ENCODE data around the gene ZBTB47. TPM values are rescaled to one million over a fixed set of nuclear protein-coding genes. Genes with fewer than 3 reads are reported as not detected.

Gene ZBTB47
- polyA plus RNA-seq, 1 donor from 2014 or later = 4.8 TPM

- H3F3A ChIP-seq (ENCODE audit: insufficient read depth, low read length, poor library complexity, severe bottlenecking) = no peaks in the 10 kb centered on the region
- H3K9ac ChIP-seq (ENCODE audit: low read length) = no peak overlapping the region
- no peaks in the 10 kb centered on the region for H4K20me1 ChIP-seq (ENCODE audit: insufficient read depth)
- no peak overlapping the region for H3K27ac ChIP-seq (ENCODE audit: low read length)
- no peaks in the 10 kb centered on the region for H3K9me2 ChIP-seq (ENCODE audit: insufficient read depth, low read length)
- TF ChIP-seq EP300 (conservative IDR thresholded peaks at IDR 0.05; ENCODE audit: poor library complexity, severe bottlenecking) = no peak
- TF ChIP-seq, protein P1, sequence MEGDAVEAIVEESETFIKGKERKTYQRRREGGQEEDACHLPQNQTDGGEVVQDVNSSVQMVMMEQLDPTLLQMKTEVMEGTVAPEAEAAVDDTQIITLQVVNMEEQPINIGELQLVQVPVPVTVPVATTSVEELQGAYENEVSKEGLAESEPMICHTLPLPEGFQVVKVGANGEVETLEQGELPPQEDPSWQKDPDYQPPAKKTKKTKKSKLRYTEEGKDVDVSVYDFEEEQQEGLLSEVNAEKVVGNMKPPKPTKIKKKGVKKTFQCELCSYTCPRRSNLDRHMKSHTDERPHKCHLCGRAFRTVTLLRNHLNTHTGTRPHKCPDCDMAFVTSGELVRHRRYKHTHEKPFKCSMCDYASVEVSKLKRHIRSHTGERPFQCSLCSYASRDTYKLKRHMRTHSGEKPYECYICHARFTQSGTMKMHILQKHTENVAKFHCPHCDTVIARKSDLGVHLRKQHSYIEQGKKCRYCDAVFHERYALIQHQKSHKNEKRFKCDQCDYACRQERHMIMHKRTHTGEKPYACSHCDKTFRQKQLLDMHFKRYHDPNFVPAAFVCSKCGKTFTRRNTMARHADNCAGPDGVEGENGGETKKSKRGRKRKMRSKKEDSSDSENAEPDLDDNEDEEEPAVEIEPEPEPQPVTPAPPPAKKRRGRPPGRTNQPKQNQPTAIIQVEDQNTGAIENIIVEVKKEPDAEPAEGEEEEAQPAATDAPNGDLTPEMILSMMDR (IDR thresholded peaks at IDR 0.05; ENCODE audit: poor library complexity, severe bottlenecking) = no peak
- no peak for TF ChIP-seq TAF1 (IDR thresholded peaks at IDR 0.05; ENCODE audit: low read depth)
- TF ChIP-seq MXI1 (conservative IDR thresholded peaks at IDR 0.05; ENCODE audit: poor library complexity, severe bottlenecking) = no peak
- no peak for TF ChIP-seq SMC3 (conservative IDR thresholded peaks at IDR 0.05; ENCODE audit: poor library complexity)
- no peak for TF ChIP-seq RAD21 (conservative IDR thresholded peaks at IDR 0.05)
- TF ChIP-seq POLR2AphosphoS5 (IDR thresholded peaks at IDR 0.05) = no peak
- TF ChIP-seq REST (IDR thresholded peaks at IDR 0.05; ENCODE audit: borderline replicate concordance) = no peak
- TF ChIP-seq EZH2 (IDR thresholded peaks at IDR 0.05; ENCODE audit: borderline replicate concordance, insufficient read depth, low read length, poor library complexity, severe bottlenecking) = no peak
- H3K79me2 ChIP-seq (replicated peaks; ENCODE audit: insufficient read depth, low read length) = no peaks in the 10 kb centered on the region
- no peak overlapping the region for H2AFZ ChIP-seq (ENCODE audit: low read depth, low read length)
- no peaks in the 10 kb centered on the region for H3K27me3 ChIP-seq (ENCODE audit: insufficient read depth, low read depth, low read length)
- no peak overlapping the region for H3K4me3 ChIP-seq (ENCODE audit: low read length)
- H3K4me2 ChIP-seq (ENCODE audit: low read length) = no peak overlapping the region
- H3K9me3 ChIP-seq (ENCODE audit: low read length) = no peaks in the 10 kb centered on the region
- no peaks in the 10 kb centered on the region for H3K36me3 ChIP-seq (ENCODE audit: insufficient read depth, low read length)
These were observed 58.2 kb downstream of the ZBTB47 start for GRCh38 chr3:42711491-42712343.

DNA sequence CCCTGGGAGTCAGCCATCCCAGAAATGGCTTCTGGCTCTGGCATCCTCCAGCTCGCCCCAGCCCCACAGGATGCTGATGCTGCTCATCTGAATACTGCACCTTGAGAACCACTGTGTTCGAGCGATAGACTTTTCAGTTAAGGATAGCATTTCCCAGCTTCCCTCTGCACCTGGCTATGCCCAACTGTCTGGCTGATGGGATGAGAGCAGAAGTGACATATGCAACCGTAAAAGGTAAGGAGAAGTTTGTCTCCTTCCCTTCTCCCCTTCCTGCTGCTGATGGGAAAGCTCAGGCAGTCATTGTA is 58.8 kb downstream of the ZBTB47 start:
- Histone ChIP-seq H3K4me2 (ENCODE audit: low read length) (no peak overlapping the region), H3K27me3 (ENCODE audit: insufficient read depth, low read depth, low read length) (no peaks in the 10 kb centered on the region), H3K9ac (ENCODE audit: low read length) (no peak overlapping the region), H3K79me2 (replicated peaks; ENCODE audit: insufficient read depth, low read length) (no peaks in the 10 kb centered on the region), H3K9me2 (ENCODE audit: insufficient read depth, low read length) (no peaks in the 10 kb centered on the region), H3K9me3 (ENCODE audit: low read length) (no peaks in the 10 kb centered on the region), H3K27ac (ENCODE audit: low read length) (no peak overlapping the region), H3K4me3 (ENCODE audit: low read length) (no peak overlapping the region), H2AFZ (ENCODE audit: low read depth, low read length) (no peak overlapping the region), H4K20me1 (ENCODE audit: insufficient read depth) (no peaks in the 10 kb centered on the region), H3F3A (ENCODE audit: insufficient read depth, low read length, poor library complexity, severe bottlenecking) (no peaks in the 10 kb centered on the region), H3K36me3 (ENCODE audit: insufficient read depth, low read length) (no peaks in the 10 kb centered on the region)
- TF ChIP-seq, protein P1 (IDR thresholded peaks at IDR 0.05; ENCODE audit: poor library complexity, severe bottlenecking) = no peak
- TF ChIP-seq REST (IDR thresholded peaks at IDR 0.05; ENCODE audit: borderline replicate concordance) (no peak), MXI1 (conservative IDR thresholded peaks at IDR 0.05; ENCODE audit: poor library complexity, severe bottlenecking) (no peak), EZH2 (IDR thresholded peaks at IDR 0.05; ENCODE audit: borderline replicate concordance, insufficient read depth, low read length, poor library complexity, severe bottlenecking) (no peak)
